Stimulated activated CD8-positive, alpha-beta memory T cell treated with anti-CD3 and anti-CD28 coated beads, Interleukin-15, amount 100 ng/mL, for 48 hours (primary cell): ENCODE measurements around the gene DOCK6.
"Not testable (repeated sequence)": the region's sequence is repeated elsewhere in the genome, so short reads cannot be mapped to it uniquely, and the experiment has no call there.

Experiments used
- DNase-seq, 2 donors: peaks; one replicate each; pipeline ENCODE4 v3.0.0-alpha.2; 2020; ENCODE audit warnings: low read depth in 2 of 2

The DOCK6 gene

GRCh38 chr19:11172576-11172975, 89.7 kb downstream of the DOCK6 start:
- DNase-seq, result no peak

- no peak for DNase-seq
Measured at GRCh38 chr19:11171144-11171543, 91.2 kb downstream of the DOCK6 start.

- no peak for DNase-seq
Measured at GRCh38 chr19:11169896-11170678, 92.2 kb downstream of the DOCK6 start.

GRCh38 chr19:11168568-11168967, 93.8 kb downstream of the DOCK6 start:
- DNase-seq, result no peak

GRCh38 chr19:11166281-11167142, 95.8 kb downstream of the DOCK6 start:
- no peak for DNase-seq

- no peak for DNase-seq
Measured at GRCh38 chr19:11165486-11166030, 96.8 kb downstream of the DOCK6 start.

- DNase-seq, result no peak
Measured at GRCh38 chr19:11164879-11165406, 97.4 kb downstream of the DOCK6 start.

GRCh38 chr19:11164296-11164695, 98.0 kb downstream of the DOCK6 start:
- no peak for DNase-seq

- DNase-seq, result not testable (repeated sequence)
Measured at GRCh38 chr19:11160440-11160768, 101.9 kb downstream of the DOCK6 start.

GRCh38 chr19:11159598-11160439, 102.5 kb downstream of the DOCK6 start:
- no peak for DNase-seq

GRCh38 chr19:11155373-11156120, 106.8 kb downstream of the DOCK6 start, which contains the start of gene SPC24:
Gene SPC24, minus strand, starts transcription at chr19:11155782. Its CDS starts 6 bp downstream, at chr19:11155776.
- DNase-seq, result peak; percentile 91 to 92

- DNase-seq, result no peak
Measured at GRCh38 chr19:11154683-11155047, 107.7 kb downstream of the DOCK6 start.

GRCh38 chr19:11152318-11153062, 109.8 kb downstream of the DOCK6 start:
- DNase-seq, result no peak

- DNase-seq, result no peak
Measured at GRCh38 chr19:11151181-11151580, 111.1 kb downstream of the DOCK6 start.
